Keratinocyte (primary cell): Measurements from ENCODE around the gene ZNF474. TPM values are rescaled to one million over a fixed set of nuclear protein-coding genes. Genes with fewer than 3 reads are reported as not detected.

ENCODE experiments used
- DNase-seq: peaks from one replicate; pipeline ENCODE4 v3.0.0-alpha.2; 2011; ENCODE audit warnings: low read depth, missing footprints, low spot score
- FAIRE-seq: peaks from 2 replicates; lab custom pipeline; 2011; peaks lifted over from hg19 to GRCh38; lab: Jason Lieb, UNC
- H2AFZ ChIP-seq: 2 replicates; pipeline ENCODE4 v1.6.0; 2012; ENCODE audit warnings: low read length, control low read depth, inconsistent platforms; ENCODE audit not compliant: control insufficient read depth
- H3K27ac ChIP-seq: 2 replicates; pipeline ENCODE4 v1.5.1; 2011; ENCODE audit warnings: low read length; ENCODE audit not compliant: control insufficient read depth, insufficient read depth
- H3K27me3 ChIP-seq: 3 replicates; pipeline ENCODE4 v1.6.0; 2011; ENCODE audit warnings: low read length; ENCODE audit not compliant: control insufficient read depth, insufficient read depth; ENCODE audit errors: extremely low read depth
- H3K36me3 ChIP-seq, 2 experiments: 2 replicates in 1 of 2; 3 replicates in 1 of 2; pipeline ENCODE4 v1.5.1; 2011; ENCODE audit warnings: low read length in 2 of 2, mild to moderate bottlenecking in 1 of 2; ENCODE audit not compliant: control insufficient read depth in 2 of 2, insufficient read depth in 2 of 2; ENCODE audit errors: extremely low read depth in 1 of 2
- H3K4me1 ChIP-seq: 3 replicates; pipeline ENCODE4 v1.5.1; 2011; ENCODE audit warnings: low read length; ENCODE audit not compliant: control insufficient read depth, insufficient read depth; ENCODE audit errors: extremely low read depth
- H3K4me2 ChIP-seq: 3 replicates; pipeline ENCODE4 v1.6.0; 2011; ENCODE audit warnings: low read depth, low read length; ENCODE audit not compliant: control insufficient read depth, insufficient read depth; ENCODE audit errors: extremely low read depth
- H3K4me3 ChIP-seq, 3 experiments: fragments of 200-600 bp in 1 of 3; sonication (generic) in 1 of 3; 2 replicates in 2 of 3; 3 replicates in 1 of 3; pipeline ENCODE4 v1.5.1; 2011 to 2016; ENCODE audit warnings: low read length in 3 of 3, mild to moderate bottlenecking in 3 of 3, control low read depth in 2 of 3, inconsistent platforms in 1 of 3, low read depth in 1 of 3, mixed read lengths in 1 of 3, mixed run types in 1 of 3, moderate library complexity in 1 of 3; ENCODE audit not compliant: control insufficient read depth in 2 of 3, insufficient read depth in 2 of 3; ENCODE audit errors: extremely low read depth in 1 of 3
- H3K79me2 ChIP-seq: 2 replicates; pipeline ENCODE4 v1.6.0; 2012; ENCODE audit warnings: low read length; ENCODE audit not compliant: control insufficient read depth, insufficient read depth
- H3K9ac ChIP-seq: 3 replicates; pipeline ENCODE4 v1.6.0; 2011; ENCODE audit warnings: low read length; ENCODE audit not compliant: control insufficient read depth, insufficient read depth; ENCODE audit errors: extremely low read depth
- H3K9me1 ChIP-seq: 3 replicates; pipeline ENCODE4 v1.6.0; 2011; ENCODE audit warnings: low read length; ENCODE audit not compliant: control insufficient read depth, insufficient read depth; ENCODE audit errors: extremely low read depth
- H3K9me3 ChIP-seq: 2 replicates; pipeline ENCODE4 v1.5.1; 2012; ENCODE audit warnings: low read depth, low read length; ENCODE audit not compliant: control insufficient read depth
- H4K20me1 ChIP-seq: 3 replicates; pipeline ENCODE4 v1.6.0; 2011; ENCODE audit warnings: low read length; ENCODE audit not compliant: control insufficient read depth, insufficient read depth; ENCODE audit errors: extremely low read depth
- CTCF ChIP-seq, 3 experiments: IDR thresholded peaks in 1 of 3; conservative IDR thresholded peaks in 1 of 3; optimal IDR thresholded peaks in 1 of 3; 2 replicates in 2 of 3; 3 replicates in 1 of 3; pipeline versions ENCODE3 to v1.5.1; 2011; ENCODE audit warnings: low read length in 3 of 3, mild to moderate bottlenecking in 3 of 3, moderate library complexity in 2 of 3, control low read depth in 1 of 3, inconsistent platforms in 1 of 3; ENCODE audit not compliant: insufficient read depth in 2 of 3; ENCODE audit errors: extremely low read depth in 1 of 3
- EZH2 ChIP-seq: IDR thresholded peaks from one replicate; pipeline ENCODE4 v1.6.1; 2012; ENCODE audit warnings: inconsistent platforms, mild to moderate bottlenecking, low read length, moderate library complexity
- dilution Hi-C: fragments of 300-500 bp; cut with MboI; formaldehyde crosslinking; loops from one replicate; pipeline ENCODE4 v1.7.0; 2020; ENCODE audit warnings: low sequenced_read_pairs; ENCODE audit not compliant: extremely low pct_ligation_motif_present
- polyA plus RNA-seq, 5 experiments: library from polyadenylated mRNA; depleted of rRNA in 3 of 5; stranded (reverse) in 3 of 5; stranded (forward) in 1 of 5; unstranded in 1 of 5; fragments of >200 nt; gene quantifications; 1 replicate in 1 of 5; 2 replicates in 3 of 5; 3 replicates in 1 of 5; pipeline versions ENCODE4 v1.2.1 to v1.2.3, GENCODE V29; 2011 to 2012; ENCODE audit warnings: missing spikeins in 2 of 5, low read depth in 1 of 5, low replicate concordance in 1 of 5

The ZNF474 gene
- polyA plus RNA-seq, 1 donor (not counting 4 experiments of a cell fraction or from before 2014, with no cell fraction given) = 0.05 TPM

- no peak for DNase-seq
- Histone ChIP-seq H3K4me1 (peaks cover 6% of the 10 kb centered on the region), H2AFZ (no peak overlapping the region), H3K4me3 (no peak overlapping the region), H3K4me2 (no peak overlapping the region), H3K27me3 (no peaks in the 10 kb centered on the region), H3K36me3 (no peaks in the 10 kb centered on the region), H3K9ac (no peak overlapping the region), H3K79me2 (no peaks in the 10 kb centered on the region), H4K20me1 (no peaks in the 10 kb centered on the region), H3K9me1 (no peaks in the 10 kb centered on the region), H3K9me3 (no peaks in the 10 kb centered on the region), H3K27ac (no peak overlapping the region)
- dilution Hi-C loops = no loop called here
- no peak for FAIRE-seq
- TF ChIP-seq CTCF (optimal IDR thresholded peaks at IDR 0.05 in 1 of 3, IDR thresholded peaks at IDR 0.05 in 1 of 3, conservative IDR thresholded peaks at IDR 0.05 in 1 of 3; ENCODE audit: extremely low read depth in 1 of 3, insufficient read depth in 2 of 3, low read length in 3 of 3) (no peak), EZH2 (no peak)
These were observed 14.9 kb downstream of the ZNF474 start for GRCh38 chr5:122144236-122144635.

- Histone ChIP-seq H3K4me3 (no peak overlapping the region), H3K9ac (no peak overlapping the region), H3K79me2 (no peaks in the 10 kb centered on the region), H3K36me3 (no peaks in the 10 kb centered on the region), H4K20me1 (no peaks in the 10 kb centered on the region), H3K27me3 (no peaks in the 10 kb centered on the region), H3K27ac (no peak overlapping the region), H3K9me1 (no peaks in the 10 kb centered on the region), H3K9me3 (no peaks in the 10 kb centered on the region), H2AFZ (no peak overlapping the region), H3K4me1 (peaks cover 6% of the 10 kb centered on the region), H3K4me2 (no peak overlapping the region)
- no peak for DNase-seq
- dilution Hi-C loops = no loop called here
- TF ChIP-seq EZH2 (no peak), CTCF (optimal IDR thresholded peaks at IDR 0.05 in 1 of 3, IDR thresholded peaks at IDR 0.05 in 1 of 3, conservative IDR thresholded peaks at IDR 0.05 in 1 of 3; ENCODE audit: extremely low read depth in 1 of 3, insufficient read depth in 2 of 3, low read length in 3 of 3) (no peak)
- FAIRE-seq = no peak
These were observed 16.6 kb downstream of the ZNF474 start for GRCh38 chr5:122145906-122146305.
